Cardiac muscle cell (in vitro differentiated cells and primary cell): ENCODE measurements around the gene HGF. TPM values are rescaled to one million over a fixed set of nuclear protein-coding genes. Genes with fewer than 3 reads are reported as not detected.

ENCODE experiments used
- DNase-seq, 2 donors: peaks; one replicate each; pipeline versions ENCODE4 v3.0.0 to v3.0.0-alpha.2; 2010 to 2017; ENCODE audit warnings: low read depth in 1 of 2, low spot score in 1 of 2
- H3K27ac ChIP-seq: fragments of 200-600 bp; sonication (generic); 2 replicates; pipeline ENCODE4 v1.5.1; 2016
- H3K27me3 ChIP-seq: fragments of 200-600 bp; sonication (generic); 2 replicates; pipeline ENCODE4 v1.6.0; 2016; ENCODE audit warnings: control low read depth
- H3K36me3 ChIP-seq: fragments of 200-600 bp; sonication (generic); 2 replicates; pipeline ENCODE4 v1.5.1; 2016; ENCODE audit warnings: control low read depth
- H3K4me1 ChIP-seq: fragments of 200-600 bp; sonication (generic); 2 replicates; pipeline ENCODE4 v1.8.1; 2017; ENCODE audit warnings: low read depth, mild to moderate bottlenecking, mixed run types
- H3K4me3 ChIP-seq: fragments of 200-600 bp; sonication (generic); 2 replicates; pipeline ENCODE4 v1.5.1; 2016; ENCODE audit warnings: mild to moderate bottlenecking
- H3K9me3 ChIP-seq: fragments of 200-600 bp; sonication (generic); 2 replicates; pipeline ENCODE4 v1.5.1; 2017; ENCODE audit warnings: low read depth, mild to moderate bottlenecking, control low read depth
- CTCF ChIP-seq: IDR thresholded peaks from 2 replicates; pipeline ENCODE4 v1.5.1; 2012; ENCODE audit warnings: low read depth, mild to moderate bottlenecking, low read length
- polyA plus RNA-seq: library from polyadenylated mRNA; unstranded; fragments of >200 nt; fragmentation: Nextera tagmentation; extraction: Ambion mirVana; gene quantifications from 2 replicates; pipeline ENCODE4 v1.2.1, GENCODE V29; 2016
- total RNA-seq: library from RNA; depleted of rRNA; stranded (reverse); fragments of >200 nt; gene quantifications from 2 replicates; pipeline ENCODE4 v1.2.3, GENCODE V29; 2016

The HGF gene
- total and polyA plus RNA-seq, 2 experiments from 2014 or later = 0.04 to 0.66 TPM

- DNase-seq = no peak
- Histone ChIP-seq H3K4me3 (no peak overlapping the region), H3K4me1 (peaks cover 11% of the 10 kb centered on the region), H3K36me3 (no peaks in the 10 kb centered on the region), H3K27ac (no peak overlapping the region), H3K9me3 (no peaks in the 10 kb centered on the region), H3K27me3 (no peaks in the 10 kb centered on the region)
- no peak for TF ChIP-seq CTCF
Measured at GRCh38 chr7:81803267-81803666, 33.4 kb upstream of the HGF start.

GRCh38 chr7:81802251-81802650, 32.4 kb upstream of the HGF start:
- no peaks in the 10 kb centered on the region for H3K36me3 ChIP-seq
- H3K9me3 ChIP-seq = no peaks in the 10 kb centered on the region
- no peak for TF ChIP-seq CTCF
- no peak overlapping the region for H3K27ac ChIP-seq
- H3K4me3 ChIP-seq = no peak overlapping the region
- peaks cover 11% of the 10 kb centered on the region for H3K4me1 ChIP-seq
- peak in 1 of 2 donors; percentile 12 for DNase-seq
- H3K27me3 ChIP-seq = no peaks in the 10 kb centered on the region

GRCh38 chr7:81801532-81801931, 31.7 kb upstream of the HGF start:
- TF ChIP-seq CTCF = no peak
- no peak overlapping the region for H3K4me3 ChIP-seq
- no peaks in the 10 kb centered on the region for H3K36me3 ChIP-seq
- peaks cover 11% of the 10 kb centered on the region for H3K4me1 ChIP-seq
- H3K27me3 ChIP-seq = no peaks in the 10 kb centered on the region
- no peak for DNase-seq
- no peaks in the 10 kb centered on the region for H3K9me3 ChIP-seq
- H3K27ac ChIP-seq = no peak overlapping the region

GRCh38 chr7:81791568-81792518, 22.0 kb upstream of the HGF start:
- DNase-seq = no peak
- no peak for TF ChIP-seq CTCF
- Histone ChIP-seq H3K27me3 (no peaks in the 10 kb centered on the region), H3K27ac (no peak overlapping the region), H3K9me3 (no peaks in the 10 kb centered on the region), H3K36me3 (no peaks in the 10 kb centered on the region), H3K4me1 (peaks cover 6% of the 10 kb centered on the region), H3K4me3 (no peak overlapping the region)

- Histone ChIP-seq H3K9me3 (no peaks in the 10 kb centered on the region), H3K4me3 (no peak overlapping the region), H3K27ac (no peak overlapping the region), H3K36me3 (no peaks in the 10 kb centered on the region), H3K4me1 (peaks cover 6% of the 10 kb centered on the region), H3K27me3 (no peaks in the 10 kb centered on the region)
- DNase-seq = no peak
- no peak for TF ChIP-seq CTCF
Measured at GRCh38 chr7:81790686-81791085, 20.8 kb upstream of the HGF start.
